Measurements from ENCODE around the gene TLE4. TPM values are rescaled to one million over a fixed set of nuclear protein-coding genes. Genes with fewer than 3 reads are reported as not detected.

TLE4 gene
- total RNA-seq, 2 experiments from 2014 or later: 11.8 to 15.5 TPM

- no peaks in the 10 kb centered on the region for H3K9me3 Mint-ChIP-seq (ENCODE audit: low read depth)
- CTCF ChIA-PET: no interaction called here
- intact Hi-C loops (cut with DNase I, micrococcal nuclease): loop anchor here (5.0 to 10.0 kb wide), 2 partner anchors 113 to 120 kb away; no protein-coding TSS in a partner anchor
Measured at GRCh38 chr9:79694676-79695400, 123.1 kb downstream of the TLE4 start.

GRCh38 chr9:79695531-79696175 is 123.9 kb downstream of the TLE4 start:
- Mint-ChIP-seq H3K4me3 (no peak overlapping the region), H3K36me3 (ENCODE audit: low read depth) (no peaks in the 10 kb centered on the region), H3K4me1 (peaks cover 50% of the 10 kb centered on the region), H3K27ac (no peak overlapping the region), H3K9me3 (ENCODE audit: low read depth) (no peaks in the 10 kb centered on the region), H3K27me3 (no peaks in the 10 kb centered on the region)
- ATAC-seq: no peak
- POLR2A ChIA-PET: interaction anchor here (1.2 kb wide), 1 partner anchor 124 kb away, joined by 6 read pairs; the partner anchor contains the start of gene TLE4
- CTCF ChIA-PET: no interaction called here
- intact Hi-C loops (cut with DNase I, micrococcal nuclease): loop anchor here (5.0 to 10.0 kb wide), 2 partner anchors 113 to 119 kb away; no protein-coding TSS in a partner anchor
- no peak for DNase-seq

More at GRCh38 chr9:79694676-79695400, 123.1 kb downstream of the TLE4 start:
- Mint-ChIP-seq H3K4me3 (no peak overlapping the region), H3K36me3 (ENCODE audit: low read depth) (no peaks in the 10 kb centered on the region), H3K27ac (no peak overlapping the region), H3K27me3 (no peaks in the 10 kb centered on the region), H3K4me1 (peaks cover 43% of the 10 kb centered on the region)
- no peak for DNase-seq
- ATAC-seq: peak; percentile 23
- POLR2A ChIA-PET: interaction anchor here (0.8 to 1.2 kb wide), 2 partner anchors 123 to 404 kb away, joined by 4 to 6 read pairs; partner anchors contain the start of gene TLE4

- intact Hi-C loops (cut with DNase I, micrococcal nuclease): loop anchor here (5.0 to 10.0 kb wide), 2 partner anchors 116 to 117 kb away; no protein-coding TSS in a partner anchor
- Mint-ChIP-seq H3K9me3 (ENCODE audit: low read depth) (no peaks in the 10 kb centered on the region), H3K36me3 (ENCODE audit: low read depth) (no peaks in the 10 kb centered on the region), H3K4me3 (no peak overlapping the region), H3K27me3 (no peaks in the 10 kb centered on the region), H3K27ac (no peak overlapping the region), H3K4me1 (peaks cover 41% of the 10 kb centered on the region)
- POLR2A ChIA-PET: no interaction called here
- CTCF ChIA-PET: no interaction called here
- no peak for DNase-seq
- peak; percentile 55 for ATAC-seq
Measured at GRCh38 chr9:79698967-79699366, 127.2 kb downstream of the TLE4 start.

- ATAC-seq (no peak), DNase-seq (no peak)
- Mint-ChIP-seq H3K27ac (no peak overlapping the region), H3K36me3 (ENCODE audit: low read depth) (no peaks in the 10 kb centered on the region), H3K4me1 (peaks cover 36% of the 10 kb centered on the region), H3K9me3 (ENCODE audit: low read depth) (no peaks in the 10 kb centered on the region), H3K27me3 (no peaks in the 10 kb centered on the region), H3K4me3 (no peak overlapping the region)
- CTCF ChIA-PET: no interaction called here
- POLR2A ChIA-PET: no interaction called here
- intact Hi-C loops (cut with DNase I, micrococcal nuclease): loop anchor here (5.0 to 10.0 kb wide), 2 partner anchors 115 to 117 kb away; no protein-coding TSS in a partner anchor
Measured at GRCh38 chr9:79699479-79699878, 127.7 kb downstream of the TLE4 start.

GRCh38 chr9:79700607-79701360 is 129.0 kb downstream of the TLE4 start:
- ChIA-PET CTCF (interaction anchor here (0.7 kb wide), 1 partner anchor 230 kb away, joined by 3 read pairs; no protein-coding TSS in a partner anchor), POLR2A (no interaction called here)
- intact Hi-C loops (cut with DNase I, micrococcal nuclease): no loop called here
- Mint-ChIP-seq H3K27ac (no peak overlapping the region), H3K4me1 (peaks cover 23% of the 10 kb centered on the region), H3K9me3 (ENCODE audit: low read depth) (no peaks in the 10 kb centered on the region), H3K36me3 (ENCODE audit: low read depth) (peaks cover 3% of the 10 kb centered on the region), H3K4me3 (no peak overlapping the region), H3K27me3 (no peaks in the 10 kb centered on the region)
- ATAC-seq: no peak
- DNase-seq: no peak

GRCh38 chr9:79701651-79702050 is 129.9 kb downstream of the TLE4 start:
- no peak for DNase-seq
- ATAC-seq: no peak
- H3K27me3 Mint-ChIP-seq: no peaks in the 10 kb centered on the region
- no peaks in the 10 kb centered on the region for H3K9me3 Mint-ChIP-seq (ENCODE audit: low read depth)
- H3K4me3 Mint-ChIP-seq: no peak overlapping the region
- peaks cover 21% of the 10 kb centered on the region for H3K4me1 Mint-ChIP-seq
- peaks cover 8% of the 10 kb centered on the region for H3K36me3 Mint-ChIP-seq (ENCODE audit: low read depth)
- ChIA-PET CTCF (no interaction called here), POLR2A (no interaction called here)
- no peak overlapping the region for H3K27ac Mint-ChIP-seq
- intact Hi-C loops (cut with DNase I, micrococcal nuclease): no loop called here

GRCh38 chr9:79705704-79706103 is 133.9 kb downstream of the TLE4 start:
- intact Hi-C loops (cut with DNase I, micrococcal nuclease): no loop called here
- Mint-ChIP-seq H3K4me3 (no peak overlapping the region), H3K9me3 (ENCODE audit: low read depth) (no peaks in the 10 kb centered on the region), H3K4me1 (no peaks in the 10 kb centered on the region), H3K36me3 (ENCODE audit: low read depth) (peaks cover 23% of the 10 kb centered on the region), H3K27me3 (no peaks in the 10 kb centered on the region), H3K27ac (no peak overlapping the region)
- ChIA-PET CTCF (no interaction called here), POLR2A (no interaction called here)
- ATAC-seq: no peak
- DNase-seq: no peak

- ChIA-PET POLR2A (no interaction called here), CTCF (no interaction called here)
- no peak overlapping the region for H3K27ac Mint-ChIP-seq
- ATAC-seq (no peak), DNase-seq (no peak)
- no peaks in the 10 kb centered on the region for H3K27me3 Mint-ChIP-seq
- H3K9me3 Mint-ChIP-seq (ENCODE audit: low read depth): no peaks in the 10 kb centered on the region
- peaks cover 26% of the 10 kb centered on the region for H3K36me3 Mint-ChIP-seq (ENCODE audit: low read depth)
- intact Hi-C loops (cut with DNase I, micrococcal nuclease): no loop called here
- no peaks in the 10 kb centered on the region for H3K4me1 Mint-ChIP-seq
- H3K4me3 Mint-ChIP-seq: no peak overlapping the region
Measured at GRCh38 chr9:79706512-79706911, 134.7 kb downstream of the TLE4 start.

GRCh38 chr9:79707589-79707988 is 135.8 kb downstream of the TLE4 start:
- peaks cover 31% of the 10 kb centered on the region for H3K36me3 Mint-ChIP-seq (ENCODE audit: low read depth)
- intact Hi-C loops (cut with DNase I, micrococcal nuclease): no loop called here
- no peak for DNase-seq
- H3K4me1 Mint-ChIP-seq: no peaks in the 10 kb centered on the region
- ATAC-seq: no peak
- H3K27me3 Mint-ChIP-seq: no peaks in the 10 kb centered on the region
- ChIA-PET CTCF (no interaction called here), POLR2A (no interaction called here)
- H3K27ac Mint-ChIP-seq: no peak overlapping the region
- H3K9me3 Mint-ChIP-seq (ENCODE audit: low read depth): no peaks in the 10 kb centered on the region
- no peak overlapping the region for H3K4me3 Mint-ChIP-seq

- intact Hi-C loops (cut with DNase I, micrococcal nuclease): no loop called here
- no peak for DNase-seq
- CTCF ChIA-PET: no interaction called here
- POLR2A ChIA-PET: no interaction called here
- Mint-ChIP-seq H3K27ac (no peak overlapping the region), H3K9me3 (ENCODE audit: low read depth) (no peaks in the 10 kb centered on the region), H3K4me3 (no peak overlapping the region), H3K27me3 (no peaks in the 10 kb centered on the region), H3K4me1 (no peaks in the 10 kb centered on the region), H3K36me3 (ENCODE audit: low read depth) (peaks cover 34% of the 10 kb centered on the region)
- ATAC-seq: no peak
Measured at GRCh38 chr9:79708541-79708940, 136.8 kb downstream of the TLE4 start.

- ATAC-seq (no peak), DNase-seq (no peak)
- Mint-ChIP-seq H3K27me3 (no peaks in the 10 kb centered on the region), H3K27ac (no peak overlapping the region), H3K4me1 (no peaks in the 10 kb centered on the region), H3K36me3 (ENCODE audit: low read depth) (peaks cover 39% of the 10 kb centered on the region), H3K4me3 (no peak overlapping the region), H3K9me3 (ENCODE audit: low read depth) (no peaks in the 10 kb centered on the region)
- CTCF ChIA-PET: no interaction called here
- POLR2A ChIA-PET: no interaction called here
- intact Hi-C loops (cut with DNase I, micrococcal nuclease): no loop called here
Measured at GRCh38 chr9:79709743-79710674, 138.2 kb downstream of the TLE4 start.

Data from activated CD4-positive, alpha-beta T cell treated with anti-CD3 and anti-CD28 coated beads for 36 hours (primary cell).